22Rv1 (cell line): ENCODE measurements around the gene SLC30A1.

Source experiments
- CTCF ChIP-seq: fragments of 450-650 bp; IDR thresholded peaks from 2 replicates; pipeline ENCODE4 v1.5.1; 2017; ENCODE audit warnings: mild to moderate bottlenecking
- ZFX ChIP-seq: fragments of 450-650 bp; IDR thresholded peaks from 2 replicates; pipeline ENCODE4 v1.6.1; 2017; ENCODE audit warnings: antibody characterized with exemption, borderline replicate concordance

- TF ChIP-seq CTCF (no peak), ZFX (no peak)
These were observed 38.0 kb upstream of the SLC30A1 start for GRCh38 chr1:211616965-211617297.
